ENCODE results near the gene P4HA3.

- TF ChIP-seq POLR2A (IDR thresholded peaks at IDR 0.05) (no peak), CTCF (IDR thresholded peaks at IDR 0.05) (no peak)
Measured at GRCh38 chr11:74299015-74299414, 12.4 kb downstream of the P4HA3 start.
